GM15510 (cell line): ENCODE results near the gene CMTR1.

Experiments used
- POLR2A ChIP-seq: IDR thresholded peaks from 3 replicates; pipeline ENCODE4 v1.6.1; 2011; ENCODE audit warnings: borderline replicate concordance; ENCODE audit not compliant: insufficient read length; ENCODE audit errors: extremely low read depth

Gene CMTR1

GRCh38 chr6:37454420-37455140, 21.6 kb downstream of the CMTR1 start:
- no peak for TF ChIP-seq POLR2A

GRCh38 chr6:37456126-37456525, 23.1 kb downstream of the CMTR1 start:
- TF ChIP-seq POLR2A = no peak

GRCh38 chr6:37456816-37457560, 24.0 kb downstream of the CMTR1 start:
- no peak for TF ChIP-seq POLR2A

- TF ChIP-seq POLR2A = no peak
These were observed 27.2 kb downstream of the CMTR1 start for GRCh38 chr6:37459981-37460800.

GRCh38 chr6:37460805-37461204, 27.8 kb downstream of the CMTR1 start:
- no peak for TF ChIP-seq POLR2A

- no peak for TF ChIP-seq POLR2A
These were observed 30.1 kb downstream of the CMTR1 start for GRCh38 chr6:37463110-37463509.

GRCh38 chr6:37467718-37468117, 34.7 kb downstream of the CMTR1 start:
- TF ChIP-seq POLR2A = no peak

- TF ChIP-seq POLR2A = no peak
These were observed 40.5 kb downstream of the CMTR1 start for GRCh38 chr6:37473364-37474095.

GRCh38 chr6:37474316-37474715, 41.3 kb downstream of the CMTR1 start:
- no peak for TF ChIP-seq POLR2A

- TF ChIP-seq POLR2A = no peak
These were observed 44.2 kb downstream of the CMTR1 start for GRCh38 chr6:37477191-37477590.

GRCh38 chr6:37477656-37478435, 44.8 kb downstream of the CMTR1 start:
- TF ChIP-seq POLR2A = no peak

- TF ChIP-seq POLR2A = no peak
These were observed 45.8 kb downstream of the CMTR1 start for GRCh38 chr6:37478827-37479226.

- peak; percentile 10 for TF ChIP-seq POLR2A
These were observed 46.3 kb downstream of the CMTR1 start for GRCh38 chr6:37479266-37479854.
